Stimulated activated CD4-positive, alpha-beta T cell treated with anti-CD3 and anti-CD28 coated beads, Interleukin-15, amount 100 ng/mL, for 24 hours (primary cell): ENCODE measurements around the gene QDPR.
"Not testable (repeated sequence)": the region's sequence is repeated elsewhere in the genome, so short reads cannot be mapped to it uniquely, and the experiment has no call there.

ENCODE experiments used
- DNase-seq: peaks from one replicate; pipeline ENCODE4 v3.0.0-alpha.2; 2020

The QDPR gene

DNA sequence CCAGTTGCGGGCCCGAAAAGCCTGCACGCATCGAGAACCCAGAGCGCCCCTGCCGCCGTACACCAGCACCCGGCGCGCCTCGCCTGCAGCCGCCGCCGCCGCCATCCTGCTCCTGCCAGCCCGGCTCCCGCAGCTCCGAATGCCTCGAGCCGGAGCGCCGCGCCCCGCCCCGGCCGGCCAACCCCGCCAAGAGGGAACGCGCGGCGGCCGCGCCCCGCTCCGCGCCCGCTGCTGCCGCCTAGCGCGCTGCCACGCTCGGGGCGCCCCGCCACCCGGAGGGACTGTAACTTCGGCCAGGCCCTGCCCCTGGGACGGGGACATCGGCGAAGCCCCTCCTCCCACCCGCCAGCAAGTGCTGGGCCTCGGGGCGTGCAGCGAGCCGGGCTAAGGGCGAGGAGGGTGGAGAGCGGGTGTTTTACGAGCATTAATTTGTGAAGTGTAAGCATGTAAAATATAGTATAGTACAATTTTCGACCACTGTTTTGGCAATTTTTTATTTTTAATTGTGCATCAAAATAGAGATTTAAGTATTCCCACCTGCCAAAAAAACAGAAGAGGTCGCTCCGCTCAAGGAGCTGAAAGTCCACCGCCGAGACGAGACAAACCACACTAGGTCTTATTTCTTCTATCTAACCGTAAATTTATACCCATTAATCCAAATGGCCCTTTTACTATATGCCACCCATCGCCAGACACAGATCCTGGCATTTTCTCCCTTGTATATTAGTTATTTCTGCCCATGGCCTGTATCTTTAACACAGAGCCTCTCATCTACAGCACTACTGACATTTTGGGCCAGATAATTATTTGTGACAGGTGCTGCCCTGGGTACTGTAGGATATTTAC, at the start of gene QDPR:
Gene QDPR (minus strand): TSS at position 141 of the 846 bp plus-strand sequence. CDS start 36 bp downstream, at position 105.
- peak; percentile 90 for DNase-seq

DNA sequence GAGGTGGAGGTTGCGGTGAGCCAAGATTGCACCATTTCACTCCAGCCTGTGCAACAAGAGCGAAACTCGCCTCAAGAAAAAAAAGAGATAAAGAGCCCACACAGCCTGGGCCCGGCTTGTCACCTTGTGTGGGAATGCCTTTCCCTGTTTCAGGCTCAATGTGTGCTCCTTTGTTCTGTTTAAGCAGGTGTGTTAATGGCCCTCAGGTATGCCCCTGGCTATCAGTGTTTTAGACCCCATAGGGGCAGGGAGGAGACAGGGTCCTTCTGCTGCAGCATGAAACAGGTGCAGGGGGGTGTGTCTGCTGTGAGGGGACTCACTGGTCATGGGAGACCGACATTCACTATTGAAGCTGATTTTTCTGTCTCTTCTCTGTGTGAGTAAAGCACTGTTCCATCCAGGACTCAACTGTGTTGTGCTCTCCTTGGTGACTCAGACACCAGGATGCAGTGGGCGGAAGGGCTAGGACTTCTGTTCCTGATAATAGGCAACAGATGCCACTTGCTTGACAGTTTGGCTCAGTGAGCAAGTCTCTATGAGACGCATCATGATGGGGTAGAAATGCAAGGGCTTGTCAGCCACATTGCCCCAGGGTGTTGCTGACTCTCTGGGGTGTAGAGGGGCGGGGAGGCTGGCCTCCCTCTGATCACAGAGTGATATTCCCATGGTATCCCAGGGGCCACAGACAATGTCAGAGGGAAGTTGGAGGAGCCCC, 49.5 kb upstream of the QDPR start:
- peak; percentile 7 for DNase-seq

DNA sequence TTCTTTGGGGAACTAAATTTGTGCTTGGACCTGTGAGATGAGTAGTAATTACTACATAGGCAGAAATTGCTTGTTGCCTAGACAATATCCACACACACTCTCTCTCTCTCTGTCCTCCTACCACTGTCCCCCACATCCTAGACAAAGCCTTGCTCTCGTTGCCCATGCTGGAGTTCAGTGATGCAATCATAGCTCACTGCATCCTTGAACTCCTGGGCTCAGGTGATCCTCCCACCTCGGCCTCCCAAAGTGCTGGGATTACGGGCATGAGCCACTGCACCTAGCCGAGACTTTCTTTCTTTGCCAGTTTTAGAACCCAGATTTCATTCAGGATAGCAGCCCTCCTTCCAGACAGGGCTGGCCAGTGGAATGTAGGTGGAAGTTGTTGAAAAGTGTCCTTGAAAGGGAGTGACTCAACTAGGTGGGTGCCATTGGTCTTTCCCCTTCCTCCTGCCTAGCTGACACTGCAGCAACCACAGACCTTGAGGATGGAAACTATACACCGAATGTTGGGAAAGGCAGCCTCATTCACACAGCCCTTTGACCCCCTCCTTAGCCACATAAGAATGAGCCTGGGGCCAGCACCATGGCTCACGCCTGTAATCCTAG, 48.3 kb upstream of the QDPR start:
- DNase-seq: no peak

DNA sequence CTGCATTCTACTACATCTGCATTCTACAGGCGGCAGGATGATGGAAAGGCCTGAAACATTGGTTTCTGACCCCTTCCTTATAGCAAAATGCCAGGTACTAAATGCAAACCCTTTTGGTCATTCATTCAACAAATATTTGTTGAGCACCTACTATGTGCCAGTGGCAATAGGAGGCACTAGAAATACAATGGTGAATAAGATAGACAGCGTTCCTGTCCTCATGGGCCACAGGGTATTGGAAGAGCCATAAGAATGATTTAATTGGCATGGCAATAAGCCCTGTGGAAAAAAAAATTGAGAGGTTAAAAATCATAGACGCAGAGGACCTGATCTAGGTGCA, 47.8 kb upstream of the QDPR start:
- DNase-seq: no peak

DNA sequence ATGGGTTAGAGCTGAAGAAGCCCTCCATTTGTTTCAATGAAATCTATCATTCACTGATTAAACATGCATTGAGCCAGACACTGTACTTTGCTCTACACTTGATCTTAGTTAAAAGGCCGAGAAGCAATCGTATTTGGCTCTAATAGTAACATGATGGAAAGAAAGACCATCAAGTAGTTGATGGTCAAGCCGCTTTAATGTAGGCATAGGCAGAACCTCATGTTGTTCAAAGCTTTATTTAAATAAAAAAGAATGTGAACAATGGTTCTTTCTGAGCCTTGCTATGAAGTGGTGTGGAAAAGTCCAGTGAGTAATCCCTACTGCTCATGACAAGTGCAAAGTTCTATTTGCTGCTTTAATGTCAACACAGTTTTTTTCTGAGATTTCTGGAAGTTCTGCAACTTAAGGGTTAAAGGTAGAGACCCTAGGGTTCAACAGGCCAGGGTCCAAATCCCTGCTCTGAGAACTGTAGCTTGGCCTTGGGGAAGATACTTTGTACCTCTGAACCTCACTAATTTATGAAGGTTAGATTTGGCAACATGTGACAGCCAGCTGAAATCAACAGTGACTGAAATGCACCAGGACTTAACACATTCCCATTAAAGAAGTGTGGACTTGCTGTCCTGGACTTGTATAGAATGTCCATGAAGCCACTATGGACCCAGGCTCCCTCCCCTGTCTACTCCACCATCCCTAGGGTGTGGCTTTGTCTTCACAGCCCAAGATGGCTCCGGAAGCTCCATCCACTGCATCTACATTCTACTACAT, 47.2 kb upstream of the QDPR start:
- DNase-seq: no peak

DNA sequence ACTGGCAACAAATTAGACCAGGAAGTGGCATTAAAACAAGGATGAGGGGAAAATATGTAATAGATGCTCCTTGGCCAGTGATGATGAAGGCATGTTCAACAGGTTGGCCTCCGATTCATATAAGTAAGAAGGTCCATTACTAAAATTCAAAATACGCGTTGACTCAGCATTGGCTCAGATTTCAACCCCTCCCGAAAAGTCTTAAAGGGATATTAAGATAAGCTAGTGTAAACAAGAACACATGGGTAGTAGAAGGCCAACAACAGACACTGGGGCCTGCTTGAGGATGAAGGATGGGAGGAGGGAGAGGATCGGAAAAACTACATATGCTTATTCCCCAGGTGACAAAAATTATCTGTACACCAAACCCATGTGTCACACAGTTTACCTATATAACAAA, 46.0 kb upstream of the QDPR start:
- no peak for DNase-seq

DNA sequence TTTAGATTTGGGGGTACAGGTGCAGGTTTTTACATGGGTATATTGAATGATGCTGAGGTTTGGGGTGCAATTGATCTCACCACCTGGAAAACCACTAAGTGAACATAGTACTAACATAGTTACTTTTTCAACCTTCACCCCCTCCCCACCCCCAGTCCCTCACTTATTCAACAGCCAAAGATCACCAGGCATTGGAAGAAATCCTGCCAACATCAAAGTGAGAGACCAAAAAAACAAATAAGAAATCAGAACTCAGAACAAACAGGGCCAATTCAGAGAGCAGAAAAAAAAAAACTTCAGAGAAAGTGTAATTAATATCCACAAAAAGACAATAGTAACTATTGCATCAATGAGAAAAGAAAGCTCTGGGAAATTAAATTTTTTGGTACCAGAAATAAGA, 44.6 kb upstream of the QDPR start:
- no peak for DNase-seq

DNA sequence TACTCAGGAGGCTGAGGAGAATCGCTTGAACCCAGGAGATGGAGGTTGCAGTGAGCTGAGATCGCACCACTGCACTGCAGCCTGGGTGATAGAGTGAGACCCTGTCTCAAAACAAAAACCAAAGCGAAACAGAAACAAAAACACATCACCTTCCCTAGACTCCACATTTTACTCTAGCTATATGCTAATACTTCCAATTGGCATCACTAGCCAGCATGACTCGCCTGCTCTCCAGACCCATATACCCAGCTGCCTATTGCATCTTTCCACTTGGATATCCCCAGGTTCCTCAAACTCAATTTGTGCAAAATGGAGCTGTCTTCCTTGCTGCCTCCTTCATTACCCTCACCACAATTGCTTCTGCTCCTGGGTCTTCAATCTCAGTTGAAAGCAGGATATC, 42.7 kb upstream of the QDPR start:
- no peak for DNase-seq

DNA sequence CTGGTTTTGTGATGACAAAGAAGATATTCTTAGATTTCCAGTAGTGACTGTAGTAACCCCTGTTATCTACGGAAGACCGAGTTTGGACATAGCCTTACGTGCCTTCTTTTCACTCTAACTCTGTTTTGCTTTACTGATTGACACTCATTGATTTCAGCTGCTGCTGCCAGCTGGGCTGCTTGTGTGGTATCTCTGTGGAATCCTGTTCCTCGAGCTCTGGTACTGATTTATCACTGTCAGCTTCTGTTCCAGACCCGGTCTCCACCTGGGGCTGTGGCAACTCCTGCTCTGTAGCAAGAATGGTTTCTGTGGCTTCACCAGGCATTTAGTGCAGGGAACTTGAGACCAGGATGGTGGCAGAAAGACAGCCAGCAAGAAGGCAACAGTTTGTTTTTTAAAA, 40.5 kb upstream of the QDPR start:
- DNase-seq: no peak

DNA sequence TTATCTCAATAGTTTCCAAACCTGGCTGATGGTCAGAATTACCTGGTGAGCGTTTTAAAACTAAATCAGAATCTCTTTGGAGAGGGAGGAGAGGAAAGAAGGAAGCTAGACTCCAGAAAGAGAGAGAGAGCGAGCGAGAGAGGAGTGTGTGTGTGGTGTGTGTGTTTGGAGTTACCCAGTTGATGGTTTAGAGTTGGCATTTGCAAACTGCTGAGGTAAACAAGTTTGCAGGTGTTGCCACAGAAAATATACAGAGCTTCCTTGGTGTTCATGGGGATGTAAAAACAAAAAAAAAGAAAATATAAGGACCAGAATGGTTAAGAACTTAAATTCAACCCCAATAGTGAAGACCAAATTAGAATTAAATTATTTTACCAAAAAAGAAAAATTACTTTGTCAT, 38.7 kb upstream of the QDPR start:
- no peak for DNase-seq

DNA sequence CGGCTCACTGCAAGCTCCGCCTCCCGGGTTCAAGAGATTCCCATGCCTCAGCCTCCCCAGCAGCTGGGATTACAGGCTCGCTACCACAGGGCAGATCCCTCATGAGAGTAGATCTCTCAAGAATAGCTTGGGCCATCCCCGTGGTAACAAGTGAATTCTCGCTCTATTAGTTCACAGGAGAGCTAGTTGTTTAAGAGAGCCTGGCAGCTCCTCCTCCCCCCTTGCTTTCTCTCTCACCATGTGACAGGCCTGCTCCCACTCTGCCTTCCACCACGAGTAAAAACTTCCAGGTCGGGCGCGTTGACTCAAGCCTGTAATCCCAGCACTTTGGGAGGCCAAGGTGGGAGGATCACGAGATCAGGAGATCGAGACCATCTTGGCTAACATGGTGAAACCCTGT, 34.8 kb upstream of the QDPR start:
- DNase-seq: no peak

DNA sequence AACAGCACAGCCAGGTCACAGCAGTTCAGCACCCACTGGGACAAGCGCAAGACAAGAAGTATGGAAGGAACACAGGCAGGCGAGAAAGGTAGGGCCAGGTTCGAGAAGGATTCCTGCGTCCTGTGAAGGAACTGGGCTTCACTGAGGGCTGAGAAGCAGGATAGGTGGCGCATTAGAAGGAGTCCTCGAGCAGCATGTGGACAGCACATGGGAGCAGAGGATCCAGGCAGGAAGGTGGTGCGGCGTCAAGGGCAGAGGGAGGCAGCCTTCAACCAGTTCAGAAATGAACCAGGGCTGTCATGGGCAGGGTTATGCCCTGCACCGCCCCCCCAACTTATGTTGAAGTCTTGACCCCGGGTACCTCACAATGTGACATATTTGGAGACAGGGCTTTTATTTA, 34.3 kb upstream of the QDPR start:
- DNase-seq: no peak

DNA sequence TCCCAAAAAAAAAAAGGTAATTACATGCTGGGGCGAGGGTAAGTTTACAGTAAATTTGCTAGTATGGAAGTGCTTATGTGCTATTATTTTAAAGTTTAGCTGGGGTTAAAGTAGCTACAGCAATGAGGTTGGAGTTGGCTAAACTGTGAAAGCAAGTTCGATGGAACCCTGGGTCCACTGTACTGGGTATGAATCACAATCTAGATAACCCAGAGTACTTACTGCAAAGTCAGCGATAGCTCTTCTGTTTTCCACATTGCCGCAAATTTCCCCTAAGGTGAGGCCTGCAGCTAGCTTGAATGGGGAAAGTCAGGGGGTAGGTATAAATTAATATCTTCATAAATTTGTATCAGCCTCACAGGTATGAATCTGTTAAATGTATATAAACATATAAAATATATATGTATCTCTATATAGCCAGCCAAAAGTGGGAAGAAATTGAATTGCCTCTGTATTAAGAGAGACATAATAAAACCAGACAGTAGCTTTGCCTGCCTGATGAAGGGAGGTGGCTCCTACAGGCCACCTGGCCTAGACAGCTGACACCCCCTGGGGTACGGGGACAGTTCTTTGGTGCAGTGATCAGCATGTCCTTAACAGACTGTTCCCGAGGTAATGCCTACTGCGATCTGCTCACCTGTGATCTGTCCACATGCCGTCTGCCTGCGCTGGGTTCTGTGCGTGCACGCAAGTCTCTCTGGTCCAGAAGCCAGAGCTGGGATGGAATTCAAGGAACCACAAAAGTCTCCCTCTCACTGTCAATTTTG, 33.7 kb upstream of the QDPR start:
- DNase-seq: no peak

DNA sequence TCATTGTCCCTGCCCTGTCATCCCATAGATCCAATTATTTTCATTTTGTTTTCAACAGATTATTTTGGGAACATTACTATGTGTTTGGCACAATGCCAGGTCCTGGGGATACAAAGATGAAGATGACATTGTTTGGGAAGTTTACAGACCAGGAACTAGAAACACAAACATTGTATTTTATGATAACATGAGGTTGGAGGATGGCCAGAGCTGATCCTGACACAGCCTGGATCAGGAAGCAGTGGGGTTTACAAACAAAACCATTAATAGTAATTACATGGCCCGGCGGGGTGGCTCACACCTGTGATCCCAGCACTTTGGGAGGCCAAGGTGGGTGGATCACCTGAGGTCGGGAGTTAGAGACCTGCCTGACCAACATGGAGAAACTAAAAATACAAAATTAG, 32.9 kb upstream of the QDPR start:
- DNase-seq: no peak

DNA sequence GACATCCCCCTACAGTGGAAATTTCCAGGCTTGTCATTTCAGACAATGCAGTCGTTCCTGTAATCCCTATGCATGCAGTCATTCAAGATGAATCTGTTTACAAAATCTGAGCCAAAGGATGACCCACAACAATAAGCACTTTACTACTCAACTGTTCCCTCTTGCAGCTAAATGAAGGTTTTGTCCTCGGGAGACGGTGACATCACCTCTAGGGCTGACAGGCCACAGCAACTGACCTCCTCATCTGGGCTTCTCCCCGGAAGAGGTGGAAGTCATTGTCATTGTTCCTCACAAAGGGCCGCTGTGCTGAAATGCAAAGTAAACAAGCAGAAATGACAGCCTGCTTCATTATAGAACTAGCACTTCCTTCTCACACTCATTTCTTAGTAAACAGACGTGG, 32.3 kb upstream of the QDPR start:
- DNase-seq: no peak

DNA sequence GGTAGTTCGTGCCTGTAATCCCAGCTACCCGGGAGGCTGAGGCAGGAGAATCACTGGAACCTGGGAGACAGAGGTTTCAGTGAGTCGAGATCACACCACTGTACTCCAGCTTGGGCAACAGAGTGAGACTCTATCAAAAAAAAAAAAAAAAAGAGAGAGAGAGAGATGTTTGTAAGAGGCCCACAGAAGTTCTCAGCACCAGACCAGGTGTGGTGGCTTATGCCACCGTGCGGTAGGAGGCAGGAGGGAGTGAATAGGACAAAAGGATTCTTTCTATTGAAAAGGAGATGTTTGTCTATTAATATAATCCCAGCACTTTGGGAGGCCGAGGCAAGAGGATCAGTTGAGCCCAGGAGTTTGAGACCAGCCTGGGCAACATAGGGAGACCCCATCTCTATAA, 25.2 kb upstream of the QDPR start:
- not testable (repeated sequence) for DNase-seq

DNA sequence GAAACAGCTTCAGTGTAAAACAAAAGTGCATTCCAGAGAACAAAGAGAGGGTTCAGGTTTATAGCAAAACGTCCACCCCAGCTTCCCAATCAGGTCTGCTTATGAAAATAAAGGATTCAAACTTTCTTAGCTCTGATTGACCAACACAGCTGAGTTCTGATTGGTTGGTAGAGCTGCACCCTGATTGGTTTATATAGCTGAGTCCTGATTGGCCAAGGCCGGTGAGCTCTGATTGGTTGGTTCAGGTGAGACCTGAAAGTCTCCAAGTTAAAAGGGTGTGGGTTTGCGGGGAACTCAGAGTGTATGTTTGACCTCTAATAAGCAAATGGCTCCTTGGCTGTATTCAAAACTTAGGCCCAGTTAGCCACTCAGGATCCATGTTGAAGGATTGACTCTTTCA, 24.0 kb upstream of the QDPR start:
- peak; percentile 13 for DNase-seq

DNA sequence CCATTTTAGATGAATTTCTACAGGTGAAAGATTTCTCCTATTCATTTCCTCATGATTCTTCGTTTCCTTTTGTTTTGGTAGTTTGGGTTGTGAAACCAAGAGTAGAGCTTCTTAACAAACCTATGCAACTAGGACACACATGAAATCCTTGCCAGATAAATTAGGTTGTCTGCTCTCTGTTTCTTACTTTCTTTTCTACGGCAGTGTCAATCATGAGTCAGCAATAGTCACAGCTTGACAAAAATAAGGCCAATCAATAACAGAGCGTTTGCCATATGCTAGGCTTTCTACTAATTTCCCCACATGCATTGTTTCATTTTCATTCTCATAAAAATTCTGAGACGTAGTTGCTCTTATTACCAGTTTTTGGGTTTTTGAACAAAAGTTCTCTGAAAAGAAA, 23.4 kb upstream of the QDPR start:
- DNase-seq: no peak

DNA sequence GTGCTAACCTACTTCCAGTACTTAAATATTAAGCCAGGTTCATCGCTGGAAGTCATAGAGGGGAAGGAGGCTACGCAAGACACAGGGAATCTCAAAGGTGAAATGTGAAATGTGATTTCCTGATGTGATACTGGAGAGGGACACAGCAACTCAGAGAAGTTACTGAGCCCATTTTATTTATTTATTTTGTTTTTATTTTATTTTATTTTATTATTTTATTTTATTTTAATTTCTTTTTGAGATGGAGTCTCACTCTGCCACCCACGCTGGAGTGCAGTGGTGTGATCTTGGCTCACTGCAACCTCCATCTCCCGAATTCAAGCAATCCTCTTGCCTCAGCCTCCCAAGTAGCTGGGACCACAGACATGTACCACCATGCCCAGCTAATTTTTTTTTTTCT, 22.8 kb upstream of the QDPR start:
- DNase-seq: no peak

DNA sequence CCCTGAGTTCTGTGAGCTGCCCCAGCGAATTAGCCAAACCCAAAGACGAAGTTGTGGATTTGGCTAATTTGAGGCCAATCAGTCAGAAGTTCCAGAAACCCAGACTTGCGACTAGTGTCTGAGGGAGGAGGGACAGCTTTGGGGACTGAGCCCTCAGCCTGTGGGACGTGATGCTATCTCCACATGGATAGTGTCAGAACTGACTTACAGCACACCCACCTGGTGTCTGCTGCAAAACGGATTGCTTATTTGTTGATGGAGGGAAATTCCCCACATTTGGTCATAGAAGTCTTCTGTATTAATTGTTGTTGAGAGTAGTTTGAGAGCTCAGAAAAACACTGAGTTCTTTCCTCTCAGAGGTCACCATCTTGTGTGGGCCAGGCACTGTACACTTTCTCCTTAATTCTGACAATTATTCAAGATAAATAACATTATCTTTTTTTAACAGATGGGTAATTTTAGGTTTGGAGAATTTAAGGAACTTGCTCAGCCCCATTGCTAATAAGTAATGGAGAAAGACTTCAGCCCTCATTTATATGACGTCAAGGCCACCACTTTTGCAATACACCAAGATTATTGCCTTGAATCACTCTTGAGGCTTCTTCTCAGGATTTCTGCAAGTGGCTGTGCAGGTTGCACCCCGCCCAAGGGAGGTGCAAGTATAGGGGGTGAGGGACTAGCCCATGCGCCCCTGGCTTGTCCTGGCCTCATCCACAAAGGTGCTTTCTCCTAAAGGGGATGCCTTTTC, 19.8 kb upstream of the QDPR start:
- no peak for DNase-seq

DNA sequence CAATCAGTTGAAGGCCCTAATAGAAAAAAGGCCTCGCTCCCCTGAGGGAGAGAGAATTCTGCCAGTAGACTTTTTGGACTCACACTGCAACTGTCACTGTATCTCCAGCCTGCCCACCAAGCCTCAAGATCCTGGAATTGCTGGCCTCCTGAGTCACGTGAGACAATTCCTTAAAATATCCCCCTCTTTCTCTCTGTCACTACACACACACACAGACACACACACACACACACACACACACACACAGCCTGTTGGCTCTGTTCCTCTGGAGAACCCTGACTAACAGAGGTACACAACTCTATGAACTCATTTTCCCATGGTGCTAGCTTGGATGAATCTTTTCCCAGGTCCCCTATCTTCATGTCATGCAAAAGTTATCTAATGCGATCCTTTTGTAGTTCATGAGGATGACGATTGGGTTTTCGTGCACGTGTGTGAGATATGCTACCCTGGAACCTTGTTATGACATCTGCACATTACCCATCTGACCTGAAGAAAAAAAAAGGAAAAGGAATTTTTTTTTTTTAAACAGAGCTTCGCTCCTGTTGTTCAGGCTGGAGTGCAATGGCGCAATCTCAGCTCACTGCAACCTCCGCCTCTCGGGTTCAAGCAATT, 16.8 kb upstream of the QDPR start:
- DNase-seq: no peak
